Measurements from ENCODE around the gene SLC4A1AP.
A peak's percentile ranks its signal among the peaks of the same experiment; 100 is the strongest.
"Not testable (repeated sequence)": the region's sequence is repeated elsewhere in the genome, so short reads cannot be mapped to it uniquely, and the experiment has no call there.

SLC4A1AP gene

DNA sequence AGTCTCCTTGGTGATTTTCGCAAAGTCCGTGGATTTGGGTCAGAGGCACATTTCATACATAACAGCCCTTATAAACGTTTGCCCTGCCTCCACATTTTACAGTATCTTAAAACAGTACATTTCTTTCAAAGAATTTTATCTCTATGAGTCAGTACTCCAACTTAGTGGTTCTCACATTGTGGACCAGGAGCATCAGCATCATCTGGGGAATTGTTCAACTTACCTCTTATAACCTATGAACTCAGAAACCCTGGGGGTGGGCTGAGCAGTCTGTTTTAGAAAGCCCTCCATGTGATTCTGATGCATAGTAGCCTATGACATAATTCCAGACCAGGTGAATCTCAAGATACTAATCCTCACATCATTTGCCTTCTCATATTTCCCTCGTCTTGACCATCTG, 12.6 kb upstream of the SLC4A1AP start:
- no peak for DNase-seq (ENCODE audit: low read depth in 2 of 2)

DNA sequence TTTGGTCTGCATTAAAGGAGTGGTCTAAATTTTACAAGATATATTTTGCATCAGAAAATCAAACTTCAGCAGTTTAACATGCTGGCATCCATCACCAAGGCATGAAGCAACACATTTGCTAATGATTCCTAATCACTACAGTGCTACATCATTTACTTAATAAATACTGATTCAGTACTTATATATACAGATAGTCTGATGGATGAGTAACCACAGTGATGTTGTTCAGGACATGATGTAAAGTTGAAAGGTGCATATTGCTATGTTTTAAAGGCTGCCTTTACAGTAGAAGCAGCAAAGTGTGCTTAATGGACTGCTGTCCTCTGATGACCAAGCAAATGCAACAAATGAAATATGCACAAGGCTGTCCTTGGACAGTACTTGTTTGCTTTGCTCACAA, 11.3 kb upstream of the SLC4A1AP start:
- no peak for DNase-seq (ENCODE audit: low read depth in 2 of 2)

DNA sequence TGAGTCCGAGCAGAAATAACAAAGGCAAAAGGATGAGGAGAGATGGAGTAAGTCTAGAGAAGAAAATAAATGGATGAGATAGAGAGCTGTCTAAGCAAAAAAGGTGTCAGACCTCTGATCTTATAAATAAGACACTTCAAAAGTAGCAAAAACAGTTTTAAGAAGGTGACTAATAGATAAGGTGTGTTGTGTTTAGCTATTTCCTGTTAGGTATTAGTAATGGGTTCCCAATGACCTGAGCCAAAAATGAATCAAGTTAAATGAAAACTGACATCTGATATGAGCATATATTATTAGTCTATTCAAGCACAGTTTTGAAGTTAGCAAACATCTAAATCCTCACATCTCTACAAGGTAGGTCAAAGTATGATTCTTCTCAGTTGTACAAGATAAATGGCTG, 10.9 kb upstream of the SLC4A1AP start:
- no peak for DNase-seq (ENCODE audit: low read depth in 2 of 2)

DNA sequence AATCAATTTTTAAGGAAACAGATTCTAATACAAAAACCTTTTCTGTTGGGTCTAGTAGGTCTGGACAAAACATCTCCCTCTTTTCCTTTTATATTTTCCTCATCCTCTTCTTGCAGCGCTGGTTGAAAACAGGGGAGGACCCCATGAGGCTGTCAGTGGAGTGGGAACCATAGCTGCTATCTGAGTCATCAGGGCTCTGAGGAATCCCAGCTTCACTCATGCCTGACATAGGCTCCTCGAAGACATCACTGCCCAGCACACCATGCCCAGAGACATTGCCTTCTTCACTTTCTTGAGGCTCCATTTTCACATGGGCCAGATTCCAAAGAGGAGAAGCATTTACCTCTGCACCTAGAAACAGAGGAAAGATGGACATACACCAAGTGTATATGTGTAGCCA, 10.3 kb upstream of the SLC4A1AP start:
- no peak for DNase-seq (ENCODE audit: low read depth in 2 of 2)

DNA sequence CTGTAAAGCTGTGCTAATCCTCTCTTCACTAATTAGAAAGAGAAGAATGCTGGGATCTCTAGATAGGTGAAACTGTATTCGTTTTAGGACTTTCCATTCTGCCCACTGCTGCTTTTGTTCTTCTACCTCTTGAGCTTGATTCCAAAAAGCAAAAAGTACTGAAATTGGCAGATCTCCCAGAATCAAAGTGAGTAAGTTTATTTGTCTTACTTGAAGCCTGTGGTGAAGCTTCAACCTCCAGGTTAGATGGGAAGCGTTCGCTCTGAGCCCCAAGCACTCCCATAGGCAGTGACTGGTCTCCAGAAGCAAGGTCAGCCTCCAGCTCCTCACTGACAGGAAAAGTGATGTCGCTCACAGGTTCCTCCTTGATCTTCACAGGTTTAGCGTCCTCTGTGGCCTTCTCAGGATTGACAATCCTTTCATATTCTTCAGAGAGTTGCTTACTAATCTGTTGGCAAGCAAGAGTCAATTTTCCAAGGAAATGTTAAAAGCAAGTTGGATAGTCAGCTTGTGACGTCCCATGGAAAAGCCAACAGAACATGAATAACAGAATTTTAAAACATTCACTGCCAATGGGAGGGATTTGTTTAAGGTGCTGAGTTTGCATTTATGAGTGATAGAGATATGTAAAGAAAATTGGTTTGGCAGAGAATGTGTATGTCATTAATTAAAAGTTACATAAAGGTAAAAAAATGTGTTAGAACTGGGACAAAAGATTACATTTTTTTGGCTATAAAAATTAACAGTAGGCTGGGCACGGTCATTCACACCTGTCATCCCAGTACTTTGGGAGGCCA, 8.3 kb upstream of the SLC4A1AP start:
- no peak for DNase-seq (ENCODE audit: low read depth in 2 of 2)

DNA sequence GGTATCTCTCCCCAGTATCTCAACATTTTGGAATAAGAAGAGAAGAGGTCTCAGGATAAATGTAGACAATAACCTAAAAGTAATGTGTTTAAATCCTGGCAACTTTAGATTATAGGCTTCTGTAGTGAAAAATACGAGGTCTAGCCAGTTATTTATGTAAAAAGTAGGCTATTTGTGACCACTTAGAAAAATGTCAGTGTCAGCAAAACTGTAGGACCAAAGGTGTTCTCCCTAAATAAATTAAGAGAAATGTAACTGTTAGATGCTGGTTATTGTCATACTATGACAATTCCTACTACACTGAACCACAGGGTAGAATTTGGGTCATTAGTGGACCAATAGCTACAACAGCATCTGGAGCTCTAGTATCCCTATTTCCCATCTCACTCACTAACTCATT, 2.3 kb upstream of the SLC4A1AP start:
- DNase-seq (ENCODE audit: low read depth in 2 of 2): no peak

DNA sequence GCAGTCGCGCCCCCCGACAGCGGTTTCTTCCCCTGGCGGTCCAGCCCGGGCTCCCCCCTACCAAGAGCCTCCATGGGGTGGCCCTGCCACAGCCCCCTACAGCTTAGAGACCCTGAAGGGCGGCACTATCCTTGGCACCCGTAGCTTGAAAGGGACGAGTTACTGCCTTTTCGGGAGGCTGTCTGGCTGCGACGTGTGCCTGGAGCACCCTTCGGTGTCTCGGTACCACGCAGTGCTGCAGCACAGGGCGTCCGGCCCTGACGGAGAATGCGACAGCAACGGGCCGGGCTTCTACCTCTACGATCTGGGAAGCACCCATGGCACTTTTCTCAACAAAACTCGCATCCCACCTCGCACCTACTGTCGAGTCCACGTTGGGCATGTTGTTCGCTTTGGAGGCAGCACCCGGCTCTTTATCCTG, 475 bp downstream of the SLC4A1AP start:
- no peak for DNase-seq (ENCODE audit: low read depth in 2 of 2)

DNA sequence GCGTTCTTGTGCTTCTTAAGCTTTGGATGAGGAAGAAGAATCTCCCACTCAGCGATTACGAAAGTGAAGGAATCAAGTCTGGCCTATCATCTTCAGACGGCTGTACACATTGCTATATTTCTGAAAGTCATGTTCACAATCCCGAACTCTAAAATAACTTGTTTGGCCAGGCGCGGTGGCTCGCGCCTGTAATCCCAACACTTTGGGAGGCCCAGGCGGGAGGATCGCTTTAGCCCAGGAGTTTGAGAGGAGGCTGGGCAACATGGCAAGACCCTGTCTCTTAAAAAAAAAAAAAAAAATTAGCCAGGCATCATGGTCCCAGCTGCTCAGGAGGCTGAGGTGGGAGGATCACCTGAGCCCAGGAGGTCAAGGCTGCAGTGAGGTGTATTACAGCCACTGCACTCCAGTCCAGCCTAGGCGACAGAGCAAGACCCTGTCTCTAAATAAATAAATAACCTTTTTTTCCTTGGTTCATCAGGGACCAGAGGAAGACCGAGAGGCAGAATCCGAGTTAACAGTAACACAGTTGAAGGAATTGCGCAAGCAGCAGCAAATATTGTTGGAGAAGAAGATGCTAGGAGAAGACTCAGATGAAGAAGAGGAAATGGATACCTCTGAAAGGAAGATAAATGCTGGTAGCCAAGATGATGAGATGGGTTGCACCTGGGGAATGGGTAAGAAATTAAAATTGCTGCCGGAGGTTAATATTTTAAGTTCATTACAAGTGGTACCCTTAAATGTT, 1.1 kb downstream of the SLC4A1AP start:
- DNase-seq (ENCODE audit: low read depth in 2 of 2): no peak

DNA sequence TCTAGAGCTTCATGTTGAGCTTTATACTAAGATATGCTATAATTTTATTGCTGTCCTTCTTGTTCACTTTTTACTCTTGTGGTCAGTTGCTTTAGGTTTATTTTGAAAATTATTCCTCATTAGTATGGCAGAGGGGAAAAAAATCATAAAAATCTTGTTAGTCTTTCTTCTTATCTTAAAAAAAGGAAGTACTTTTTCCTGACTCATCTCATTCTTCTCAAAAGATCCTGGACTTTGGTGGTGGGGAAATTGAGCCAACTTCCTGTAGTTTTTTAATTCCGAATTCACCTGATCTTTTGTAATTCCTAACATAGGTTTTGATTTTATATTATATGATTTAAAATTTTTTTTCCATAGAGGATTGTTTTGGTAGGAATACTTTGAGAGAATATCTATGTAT, 3.8 kb downstream of the SLC4A1AP start:
- DNase-seq (ENCODE audit: low read depth in 2 of 2): no peak

DNA sequence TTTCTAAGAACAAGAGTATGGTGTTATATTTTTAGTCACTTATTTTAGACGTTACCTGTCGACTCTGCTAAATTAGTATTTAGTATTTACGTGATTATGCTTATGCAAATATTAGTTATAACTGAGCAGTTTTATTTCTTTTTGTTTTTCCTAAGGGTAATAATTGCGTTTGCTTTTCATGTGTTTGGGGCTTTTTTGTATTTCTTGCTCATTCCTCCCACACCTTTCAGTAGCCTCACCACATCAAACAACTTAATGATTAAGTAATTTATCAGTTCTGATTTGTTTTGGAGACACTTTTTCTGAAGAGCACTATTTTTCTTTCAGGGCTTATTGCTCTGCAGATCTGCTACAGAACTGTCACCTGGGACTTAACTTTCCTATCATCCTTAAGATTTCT, 7.5 kb downstream of the SLC4A1AP start:
- no peak for DNase-seq (ENCODE audit: low read depth in 2 of 2)

DNA sequence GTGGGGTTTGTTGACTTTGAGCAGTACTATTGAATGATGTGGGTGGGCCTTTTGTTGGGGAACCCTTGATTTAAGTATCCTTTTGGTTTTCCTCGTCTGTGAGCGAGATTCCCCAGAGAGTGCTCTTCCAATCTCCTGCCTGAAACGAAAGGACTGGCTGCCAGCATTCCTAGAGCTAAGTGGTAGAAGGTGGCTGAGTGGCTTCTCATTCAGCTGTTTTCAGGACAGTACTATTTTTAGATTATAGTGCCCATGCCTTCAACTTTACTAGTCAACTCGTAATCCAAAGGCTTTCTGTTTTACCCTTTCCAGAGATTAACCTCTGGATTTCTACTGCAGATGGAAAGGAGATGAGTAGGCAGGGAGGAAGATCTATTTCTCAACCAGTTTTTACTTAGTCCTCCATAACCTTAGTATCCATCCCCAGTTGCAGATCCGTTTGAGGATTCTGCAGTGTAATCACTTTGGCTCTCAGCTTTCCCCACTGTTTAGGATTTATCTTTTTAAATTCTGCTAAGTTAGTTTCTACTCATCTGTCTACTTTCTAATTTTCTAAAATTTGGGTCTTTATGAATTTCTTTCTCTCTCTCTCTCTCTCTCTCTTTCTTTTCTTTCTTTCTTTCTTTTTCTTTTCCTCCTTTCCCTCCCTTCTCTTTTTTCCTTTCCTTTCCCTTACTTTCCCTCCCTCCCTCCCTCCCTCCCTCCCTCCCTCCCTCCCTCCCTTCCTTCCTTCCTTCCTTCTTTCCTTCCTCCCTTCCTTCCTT, 9.2 kb downstream of the SLC4A1AP start:
- DNase-seq (ENCODE audit: low read depth in 2 of 2): no peak

DNA sequence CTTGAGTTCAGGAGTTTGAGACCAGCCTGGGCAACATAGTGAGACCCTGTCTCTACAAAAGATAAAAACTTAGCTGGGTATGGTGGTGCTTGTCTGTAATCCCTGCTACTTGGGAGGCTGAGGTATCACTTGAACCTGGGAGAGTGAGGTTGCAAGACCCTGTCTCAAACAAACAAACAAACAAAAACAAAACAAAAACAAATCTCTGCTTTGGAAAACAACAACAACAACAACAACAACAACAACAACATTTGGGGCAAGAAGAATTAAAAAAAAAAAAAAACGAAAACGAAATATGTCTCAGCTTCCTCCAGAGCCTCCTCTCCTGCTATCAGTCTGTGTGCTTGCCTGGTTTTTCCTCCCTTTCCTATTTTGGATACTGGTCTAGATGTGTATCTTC, 16.9 kb downstream of the SLC4A1AP start:
- no peak for DNase-seq (ENCODE audit: low read depth in 2 of 2)

DNA sequence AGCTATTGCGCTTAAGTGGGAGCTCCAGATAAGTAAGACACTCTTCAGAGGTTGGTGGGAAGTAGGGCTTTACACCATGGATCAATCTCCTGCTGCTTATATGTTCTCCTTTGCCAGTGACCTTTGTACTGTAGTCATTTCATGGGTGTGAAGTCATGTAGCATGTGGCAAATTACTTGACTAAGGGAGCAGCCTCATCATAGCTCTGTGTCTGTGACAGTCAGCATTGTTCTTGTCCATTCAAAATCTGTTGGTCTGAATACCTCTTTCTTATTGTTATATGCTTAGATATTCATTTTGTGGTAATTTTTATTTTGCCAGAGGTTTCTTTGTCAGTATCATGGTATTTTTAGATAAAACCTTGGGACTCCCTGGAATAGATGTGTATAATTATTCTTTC, 18.2 kb downstream of the SLC4A1AP start:
- no peak for DNase-seq (ENCODE audit: low read depth in 2 of 2)

DNA sequence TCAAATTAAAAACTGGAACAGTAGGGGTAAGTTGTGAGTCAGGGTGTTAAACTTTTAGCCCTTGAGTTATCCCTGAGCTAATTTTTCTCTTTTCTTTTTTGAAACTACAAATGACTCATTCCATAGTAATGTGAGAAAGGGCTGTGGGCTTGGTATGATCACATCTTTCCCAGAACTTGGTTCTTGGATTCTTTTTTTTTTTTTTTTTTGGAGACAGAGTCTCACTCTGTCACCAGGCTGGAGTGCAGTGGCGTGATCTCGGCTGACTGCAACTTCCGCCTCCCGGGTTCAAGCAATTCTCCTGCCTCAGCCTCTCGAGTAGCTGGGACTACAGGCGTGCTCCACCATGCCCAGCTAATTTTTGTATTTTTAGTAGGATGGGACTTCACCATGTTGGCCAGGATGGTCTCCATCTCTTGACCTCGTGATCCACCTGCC, 18.7 kb downstream of the SLC4A1AP start:
- DNase-seq (ENCODE audit: low read depth in 2 of 2): peak in 1 of 2 donors; percentile 5

DNA sequence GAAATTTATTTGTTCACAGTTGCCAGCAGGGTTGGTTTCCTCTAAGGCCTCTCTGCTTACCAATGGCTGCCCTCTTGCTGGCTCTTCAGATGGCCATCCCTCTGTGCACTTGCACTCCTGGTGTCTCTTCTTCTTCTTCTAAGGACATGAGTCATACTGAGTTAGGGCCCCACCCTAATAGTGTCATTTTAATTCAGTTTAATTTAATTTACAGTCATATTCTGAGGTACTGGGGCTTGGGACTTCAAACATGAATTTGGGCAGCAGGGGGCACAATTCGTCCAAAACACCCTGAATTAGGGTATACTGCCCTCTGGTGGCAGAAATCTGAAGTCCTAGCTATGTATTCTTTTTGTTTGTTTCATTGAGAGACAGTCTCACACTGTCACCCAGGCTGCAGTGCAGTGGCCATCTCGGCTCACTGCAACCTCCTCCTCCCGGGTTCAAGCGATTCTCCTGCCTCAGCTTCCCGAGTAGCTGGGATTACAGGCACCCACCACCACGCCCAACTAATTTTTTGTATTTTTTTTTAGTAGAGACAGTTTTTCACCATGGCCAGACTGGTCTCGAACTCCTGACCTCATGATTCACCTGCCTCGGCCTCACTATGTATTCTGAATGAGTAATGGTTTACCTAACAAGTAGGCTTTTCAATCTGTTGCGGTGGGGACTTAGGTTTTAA, 19.8 kb downstream of the SLC4A1AP start:
- DNase-seq (ENCODE audit: low read depth in 2 of 2): peak; percentile 56 to 66

DNA sequence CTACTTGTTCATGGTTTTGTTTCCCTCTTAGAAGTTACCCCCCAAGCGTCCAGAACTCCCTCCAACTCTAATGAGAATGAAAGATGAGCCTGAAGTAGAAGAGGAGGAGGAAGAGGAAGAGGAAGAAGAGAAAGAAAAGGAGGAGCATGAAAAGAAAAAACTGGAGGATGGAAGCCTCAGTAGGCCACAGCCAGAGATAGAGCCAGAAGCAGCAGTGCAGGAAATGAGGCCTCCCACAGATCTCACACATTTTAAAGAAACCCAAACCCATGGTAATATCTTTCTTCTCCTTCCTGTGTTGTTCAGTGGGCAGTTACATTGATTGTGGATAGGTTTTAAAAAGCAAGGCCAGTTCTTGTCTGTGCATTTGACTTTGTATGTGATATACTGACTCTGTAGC, 21.3 kb downstream of the SLC4A1AP start:
- not testable (repeated sequence) for DNase-seq (ENCODE audit: low read depth in 2 of 2)

DNA sequence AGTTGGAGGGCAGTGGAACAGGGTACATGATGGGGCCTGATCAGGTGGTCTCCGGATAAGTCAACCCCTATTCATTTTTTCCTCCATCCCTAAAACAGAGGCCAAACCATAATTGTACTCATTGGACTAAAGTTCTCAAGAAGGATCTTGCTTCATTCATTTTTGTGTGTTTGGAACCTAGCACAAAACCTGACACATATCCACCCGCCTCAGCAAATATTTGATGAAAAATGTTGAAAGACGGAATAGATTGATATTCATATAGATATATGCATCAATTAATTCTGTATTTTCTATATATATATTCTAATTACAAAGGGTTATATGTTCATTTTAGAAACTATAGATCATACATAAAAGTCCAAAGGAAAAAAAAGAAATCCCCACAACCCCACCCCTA, 21.9 kb downstream of the SLC4A1AP start:
- no peak for DNase-seq (ENCODE audit: low read depth in 2 of 2)

DNA sequence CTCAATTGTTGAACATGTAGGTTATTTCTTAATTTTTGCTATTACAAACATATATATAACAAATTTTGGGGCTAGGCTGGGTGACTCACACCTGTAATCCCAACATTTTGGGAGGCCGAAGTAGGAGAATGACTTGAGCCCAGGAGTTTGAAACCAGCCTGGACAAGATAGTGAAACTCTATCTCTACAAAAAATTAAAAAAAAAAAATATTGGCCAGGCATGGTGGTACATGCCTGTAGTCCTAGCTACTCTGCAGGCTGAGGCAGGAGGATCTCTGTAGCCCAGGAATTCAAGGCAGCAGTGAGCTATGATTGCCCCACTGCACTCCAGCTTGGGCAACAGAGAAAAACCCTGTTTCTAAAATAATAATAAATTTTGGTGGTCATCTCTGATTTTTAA, 23.5 kb downstream of the SLC4A1AP start:
- no peak for DNase-seq (ENCODE audit: low read depth in 2 of 2)

DNA sequence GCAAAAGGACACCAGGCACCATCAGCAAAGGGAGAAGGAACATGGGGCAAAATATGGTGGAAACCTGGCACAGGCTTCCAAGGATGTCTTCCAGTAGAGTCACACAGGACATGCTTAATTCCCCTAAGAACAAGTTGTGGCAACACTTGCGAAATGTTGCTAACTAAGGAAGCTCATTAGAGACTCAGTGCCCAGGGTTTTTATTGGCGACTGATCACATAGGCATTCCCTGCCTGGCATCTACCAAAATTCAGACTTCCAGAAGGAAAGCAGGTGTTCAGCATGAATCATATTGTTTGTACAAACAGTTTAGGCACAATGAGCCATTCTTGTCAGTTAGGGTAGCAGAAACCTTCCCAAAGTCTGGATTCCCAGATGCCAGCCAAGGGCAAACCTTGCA, 25.7 kb downstream of the SLC4A1AP start:
- DNase-seq (ENCODE audit: low read depth in 2 of 2): no peak

DNA sequence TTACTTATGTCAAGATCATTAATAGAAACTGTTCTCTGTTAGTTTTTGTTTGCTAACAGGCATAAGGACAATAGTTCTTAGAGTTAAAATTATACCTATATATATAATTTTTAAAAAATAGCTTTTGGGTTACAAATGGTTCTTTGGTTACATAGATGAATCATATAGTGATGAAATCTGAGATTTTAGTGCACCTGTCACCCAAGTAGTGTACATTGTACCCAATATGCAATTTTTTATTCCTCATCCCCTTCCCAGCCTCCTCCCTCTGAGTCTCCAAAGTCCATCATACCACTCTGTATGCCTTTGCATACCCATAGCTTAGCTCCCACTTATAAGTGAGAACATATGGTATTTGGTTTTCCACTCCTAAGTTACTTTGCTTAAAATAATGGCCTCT, 26.4 kb downstream of the SLC4A1AP start:
- DNase-seq (ENCODE audit: low read depth in 2 of 2): no peak

DNA sequence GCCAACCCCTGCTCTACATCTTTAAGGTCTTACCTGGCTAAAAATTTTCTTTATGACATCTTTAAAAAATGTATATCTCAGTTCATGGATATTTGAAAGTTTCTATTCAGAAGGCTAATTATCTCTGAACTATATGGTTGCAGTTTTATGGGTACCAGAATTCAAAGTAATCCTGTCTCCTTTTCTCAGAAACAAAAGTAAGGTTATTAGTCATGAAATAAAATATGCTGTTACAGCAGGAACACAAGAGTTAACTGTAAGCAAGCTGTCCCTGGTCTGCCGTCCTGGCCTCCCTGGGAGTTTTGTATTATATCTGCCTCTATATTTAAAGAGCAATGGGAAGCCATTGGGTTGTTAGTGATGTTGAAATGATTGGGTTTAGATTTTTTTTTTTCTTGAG, 34.0 kb downstream of the SLC4A1AP start:
- DNase-seq (ENCODE audit: low read depth in 2 of 2): no peak

DNA sequence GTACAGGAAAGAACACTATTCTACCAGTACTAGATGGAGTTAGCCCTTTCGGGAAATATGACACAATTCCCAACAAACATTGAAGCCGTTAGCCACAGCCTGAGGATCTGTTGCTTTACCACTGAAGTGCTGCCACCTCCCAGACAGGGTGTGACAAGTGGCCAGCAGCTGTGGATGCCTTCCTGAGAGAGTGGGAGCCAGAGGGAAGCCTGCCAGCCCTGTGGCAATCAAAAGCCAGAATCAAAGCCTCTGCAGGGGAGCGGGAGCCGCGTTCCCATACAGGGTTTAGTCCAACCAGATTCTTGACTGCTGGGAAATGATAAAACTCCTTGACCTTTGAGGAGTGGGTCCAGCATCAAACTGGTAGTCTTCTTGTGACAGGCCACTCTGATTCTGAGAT, 38.0 kb downstream of the SLC4A1AP start:
- DNase-seq (ENCODE audit: low read depth in 2 of 2): no peak
